Measurements from ENCODE around the gene MARCHF10. TPM values are rescaled to one million over a fixed set of nuclear protein-coding genes. Genes with fewer than 3 reads are reported as not detected.

The MARCHF10 gene
- total RNA-seq, 1 donor from 2014 or later = not detected

- peak overlapping the region; percentile 87 for H3K4me3 Mint-ChIP-seq
- ChIA-PET POLR2A (interaction anchor here (0.5 to 0.6 kb wide), 3 partner anchors 199 to 1278 kb away, joined by 3 to 5 read pairs (median 4); no protein-coding TSS in a partner anchor), CTCF (no interaction called here)
These were observed 154.9 kb downstream of the MARCHF10 start for GRCh38 chr17:62653002-62653825.

DNA sequence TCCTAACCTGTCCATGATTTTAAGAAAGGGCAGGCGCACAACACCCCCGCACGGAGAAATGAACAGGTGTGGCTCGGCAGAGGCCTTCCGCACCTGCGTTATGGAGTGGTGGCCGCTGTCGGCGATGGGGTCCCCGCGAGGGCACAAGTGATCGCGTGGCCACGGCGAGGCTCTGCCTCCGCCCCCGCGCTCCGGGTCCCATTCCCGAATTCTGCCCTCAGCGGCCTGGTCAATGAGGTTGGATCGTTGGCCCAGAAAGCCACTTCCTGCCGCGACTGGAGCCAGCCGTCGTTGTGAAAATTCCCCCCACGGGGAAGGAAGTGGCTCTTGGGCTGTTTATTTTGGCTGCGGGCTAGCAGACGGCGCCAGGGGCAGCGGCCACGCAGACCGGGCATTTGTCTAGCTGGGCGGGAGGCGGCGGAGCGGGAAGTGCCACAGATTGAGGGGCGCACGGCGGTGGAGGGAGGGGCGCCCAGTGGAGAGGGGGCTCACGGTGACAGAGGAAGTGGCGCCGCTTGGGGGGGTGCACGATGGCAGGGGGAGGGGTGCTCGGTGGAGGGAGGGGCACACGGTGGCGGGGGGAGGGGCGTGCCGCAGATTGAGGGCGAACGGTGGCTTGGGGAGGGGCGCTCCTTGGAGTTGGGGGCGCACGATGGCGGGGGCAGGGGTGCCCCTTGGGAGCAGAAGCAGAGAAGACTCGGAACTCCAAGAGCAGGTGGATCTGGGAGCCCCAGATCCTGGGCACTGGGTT, 155.7 kb downstream of the MARCHF10 start:
- POLR2A ChIA-PET = interaction anchor here (0.5 to 0.7 kb wide), 3 partner anchors 24 to 1279 kb away, joined by 3 to 6 read pairs (median 5); no protein-coding TSS in a partner anchor
- no peaks in the 10 kb centered on the region for H3K36me3 Mint-ChIP-seq (ENCODE audit: low read depth)
- no peaks in the 10 kb centered on the region for H3K9me3 Mint-ChIP-seq
- TF ChIP-seq, protein P1, sequence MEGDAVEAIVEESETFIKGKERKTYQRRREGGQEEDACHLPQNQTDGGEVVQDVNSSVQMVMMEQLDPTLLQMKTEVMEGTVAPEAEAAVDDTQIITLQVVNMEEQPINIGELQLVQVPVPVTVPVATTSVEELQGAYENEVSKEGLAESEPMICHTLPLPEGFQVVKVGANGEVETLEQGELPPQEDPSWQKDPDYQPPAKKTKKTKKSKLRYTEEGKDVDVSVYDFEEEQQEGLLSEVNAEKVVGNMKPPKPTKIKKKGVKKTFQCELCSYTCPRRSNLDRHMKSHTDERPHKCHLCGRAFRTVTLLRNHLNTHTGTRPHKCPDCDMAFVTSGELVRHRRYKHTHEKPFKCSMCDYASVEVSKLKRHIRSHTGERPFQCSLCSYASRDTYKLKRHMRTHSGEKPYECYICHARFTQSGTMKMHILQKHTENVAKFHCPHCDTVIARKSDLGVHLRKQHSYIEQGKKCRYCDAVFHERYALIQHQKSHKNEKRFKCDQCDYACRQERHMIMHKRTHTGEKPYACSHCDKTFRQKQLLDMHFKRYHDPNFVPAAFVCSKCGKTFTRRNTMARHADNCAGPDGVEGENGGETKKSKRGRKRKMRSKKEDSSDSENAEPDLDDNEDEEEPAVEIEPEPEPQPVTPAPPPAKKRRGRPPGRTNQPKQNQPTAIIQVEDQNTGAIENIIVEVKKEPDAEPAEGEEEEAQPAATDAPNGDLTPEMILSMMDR (IDR thresholded peaks at IDR 0.05) = no peak
- peak overlapping the region; percentile 71 for H3K27ac Mint-ChIP-seq
- DNase-seq = peak; percentile 32
- intact Hi-C loops (cut with micrococcal nuclease) = loop anchor here (1.0 kb wide), 1 partner anchor 72 kb away; no protein-coding TSS in a partner anchor
- peak; percentile 8 for ATAC-seq (ENCODE audit: low read depth)
- H3K27me3 Mint-ChIP-seq = no peaks in the 10 kb centered on the region
- CTCF ChIA-PET = no interaction called here
- peak overlapping the region; percentile 87 for H3K4me3 Mint-ChIP-seq
- peaks cover 23% of the 10 kb centered on the region for H3K4me1 Mint-ChIP-seq

More at GRCh38 chr17:62653002-62653825, 154.9 kb downstream of the MARCHF10 start:
- peak; percentile 51 for DNase-seq
- Mint-ChIP-seq H3K36me3 (ENCODE audit: low read depth) (no peaks in the 10 kb centered on the region), H3K27me3 (no peaks in the 10 kb centered on the region), H3K4me1 (peaks cover 23% of the 10 kb centered on the region), H3K27ac (peak overlapping the region; percentile 71), H3K9me3 (no peaks in the 10 kb centered on the region)
- peak; percentile 85 for ATAC-seq (ENCODE audit: low read depth)
- intact Hi-C loops (cut with micrococcal nuclease) = loop anchor here (1.0 kb wide), 1 partner anchor 71 kb away; no protein-coding TSS in a partner anchor
- TF ChIP-seq, protein P1 (IDR thresholded peaks at IDR 0.05) = no peak

Other genes with a start within 250 kb of the MARCHF10 start
- 0.10 and 0.11 TPM in 2 replicates for gene MRC2, start 180.6 kb downstream of the MARCHF10 start, total RNA-seq
- 15.5 and 17.2 TPM in 2 replicates for gene TANC2, start 157.9 kb upstream of the MARCHF10 start, total RNA-seq